ENCODE results near the gene GRK5.

DNA sequence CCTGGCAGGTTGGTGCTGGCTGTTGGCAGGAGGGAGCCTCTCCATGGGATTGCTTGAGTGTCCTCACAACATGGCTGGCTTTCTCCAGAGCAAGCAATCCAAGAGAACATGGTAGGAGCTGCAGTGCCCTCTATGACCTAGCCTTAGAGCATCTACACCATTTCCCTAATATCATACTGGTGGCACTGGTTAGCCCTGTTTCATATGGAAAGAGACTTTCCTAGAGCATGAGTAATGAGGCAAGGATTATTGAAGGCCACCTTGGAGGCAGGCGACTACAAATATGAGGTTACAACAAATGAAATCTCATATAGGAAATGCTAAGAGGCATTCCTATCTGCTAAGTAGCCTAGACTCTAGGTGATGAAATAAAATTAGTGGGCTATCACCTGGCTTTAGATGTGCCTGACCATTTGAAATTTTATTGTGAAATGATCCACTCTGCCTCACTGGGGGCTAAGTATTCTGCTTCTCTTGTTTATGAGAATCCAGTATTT is 181.5 kb downstream of the GRK5 start:
- TF ChIP-seq CTCF (IDR thresholded peaks at IDR 0.05) (no peak), POLR2A (IDR thresholded peaks at IDR 0.05) (no peak), POLR2AphosphoS5 (IDR thresholded peaks at IDR 0.05) (no peak), EP300 (IDR thresholded peaks at IDR 0.05; ENCODE audit: low read depth) (no peak)
